Measurements from ENCODE around the gene HEBP2.
"Not testable (repeated sequence)": the region's sequence is repeated elsewhere in the genome, so short reads cannot be mapped to it uniquely, and the experiment has no call there.

The HEBP2 gene

DNA sequence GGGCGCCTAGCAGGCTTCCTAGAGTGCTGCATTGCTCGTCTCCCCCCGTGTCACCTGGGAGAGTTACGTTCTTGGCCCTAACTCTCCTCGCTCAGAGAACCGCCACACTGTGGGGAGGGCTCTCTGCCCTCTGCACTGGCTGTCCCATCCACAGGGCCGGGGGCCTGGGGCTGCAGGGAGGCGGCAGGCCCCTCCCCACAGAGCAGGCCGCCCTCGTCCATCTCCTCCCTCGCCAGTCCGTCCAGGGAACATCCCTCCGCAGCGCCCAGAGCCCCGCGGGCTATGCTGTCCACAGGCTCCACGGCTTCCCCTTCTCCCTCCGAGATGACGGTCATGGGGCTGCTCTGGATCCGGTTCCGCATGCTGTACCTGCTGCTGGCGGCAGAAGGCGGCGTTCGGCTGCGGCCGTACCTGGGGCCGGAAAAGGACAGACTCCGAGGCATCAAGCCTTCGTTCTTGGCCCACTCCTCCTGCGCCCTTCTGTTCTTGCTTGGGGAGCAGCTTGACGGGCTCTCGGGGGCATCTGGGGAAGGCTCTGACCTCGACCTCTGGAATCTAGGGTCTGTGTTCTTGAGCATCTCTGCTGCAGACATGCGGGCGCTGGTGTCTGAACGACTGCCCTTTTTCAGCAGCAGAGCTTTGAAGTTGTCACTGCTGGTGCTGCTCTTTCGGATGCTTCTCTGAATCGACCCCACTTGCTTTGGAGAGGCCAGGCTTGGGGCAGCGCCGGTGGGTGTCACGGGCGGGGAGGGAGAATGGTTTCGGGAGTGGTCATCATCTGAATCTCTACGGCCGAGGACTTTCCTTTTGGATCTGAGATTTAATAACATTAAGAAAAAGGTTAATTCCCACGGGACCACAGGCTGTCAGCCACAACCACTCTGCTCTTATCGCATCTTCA lies 20.2 kb downstream of the HEBP2 start:
- FAIRE-seq: no peak

GRCh38 chr6:138425256-138425655 lies 21.2 kb downstream of the HEBP2 start:
- FAIRE-seq: not testable (repeated sequence)

GRCh38 chr6:138426500-138427123 lies 22.6 kb downstream of the HEBP2 start:
- FAIRE-seq: no peak

DNA sequence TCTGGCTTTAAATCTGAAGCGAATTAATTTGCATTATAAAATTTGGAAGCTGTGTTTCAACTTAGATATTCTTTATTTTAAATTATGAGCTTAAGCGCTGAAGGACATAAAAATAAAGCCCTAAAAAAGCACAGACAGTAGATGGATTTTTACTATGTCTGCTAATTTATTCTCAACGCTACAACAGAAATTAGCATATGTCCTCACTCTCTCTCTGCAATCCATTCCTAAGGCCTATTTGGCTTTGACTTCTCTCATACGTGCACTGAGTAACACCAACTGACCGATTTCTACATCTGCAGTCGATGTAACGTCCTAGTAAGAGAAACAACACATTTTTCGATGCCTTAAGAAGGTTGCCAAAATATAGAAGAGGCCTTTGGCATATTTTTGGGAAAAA lies 23.7 kb downstream of the HEBP2 start:
- no peak for FAIRE-seq

DNA sequence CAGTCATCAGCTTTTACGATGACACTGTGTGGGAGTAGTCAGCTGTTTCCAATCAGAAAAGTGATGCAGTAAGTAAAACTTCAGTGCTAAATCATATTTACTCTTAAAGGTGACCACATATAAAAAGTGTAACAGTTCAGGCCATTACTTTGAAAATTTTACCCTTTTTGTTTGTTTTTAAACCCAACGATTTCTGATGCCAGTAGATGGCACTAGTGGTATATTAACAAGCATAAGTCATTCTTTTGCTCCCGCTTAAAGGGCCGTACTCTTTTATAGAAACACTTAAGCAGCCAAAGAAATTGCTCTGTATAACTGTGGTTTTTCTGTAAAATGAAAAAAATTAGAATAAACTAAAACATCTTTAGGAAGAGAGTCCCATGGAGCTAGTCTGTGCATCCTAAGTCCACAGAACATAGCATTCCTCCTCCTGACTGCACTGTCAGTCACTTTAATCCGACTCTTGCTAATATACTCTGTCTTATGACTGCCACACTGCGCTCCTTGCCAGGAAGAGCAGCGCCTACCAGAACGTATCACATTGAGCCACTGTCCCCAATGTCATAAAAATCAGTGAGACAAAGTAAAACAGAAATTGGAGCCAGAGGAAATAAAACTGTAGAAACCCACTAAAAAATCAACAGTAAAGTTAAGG lies 25.0 kb downstream of the HEBP2 start:
- FAIRE-seq: peak; percentile 28

GRCh38 chr6:138429761-138430160 lies 25.7 kb downstream of the HEBP2 start:
- no peak for FAIRE-seq

DNA sequence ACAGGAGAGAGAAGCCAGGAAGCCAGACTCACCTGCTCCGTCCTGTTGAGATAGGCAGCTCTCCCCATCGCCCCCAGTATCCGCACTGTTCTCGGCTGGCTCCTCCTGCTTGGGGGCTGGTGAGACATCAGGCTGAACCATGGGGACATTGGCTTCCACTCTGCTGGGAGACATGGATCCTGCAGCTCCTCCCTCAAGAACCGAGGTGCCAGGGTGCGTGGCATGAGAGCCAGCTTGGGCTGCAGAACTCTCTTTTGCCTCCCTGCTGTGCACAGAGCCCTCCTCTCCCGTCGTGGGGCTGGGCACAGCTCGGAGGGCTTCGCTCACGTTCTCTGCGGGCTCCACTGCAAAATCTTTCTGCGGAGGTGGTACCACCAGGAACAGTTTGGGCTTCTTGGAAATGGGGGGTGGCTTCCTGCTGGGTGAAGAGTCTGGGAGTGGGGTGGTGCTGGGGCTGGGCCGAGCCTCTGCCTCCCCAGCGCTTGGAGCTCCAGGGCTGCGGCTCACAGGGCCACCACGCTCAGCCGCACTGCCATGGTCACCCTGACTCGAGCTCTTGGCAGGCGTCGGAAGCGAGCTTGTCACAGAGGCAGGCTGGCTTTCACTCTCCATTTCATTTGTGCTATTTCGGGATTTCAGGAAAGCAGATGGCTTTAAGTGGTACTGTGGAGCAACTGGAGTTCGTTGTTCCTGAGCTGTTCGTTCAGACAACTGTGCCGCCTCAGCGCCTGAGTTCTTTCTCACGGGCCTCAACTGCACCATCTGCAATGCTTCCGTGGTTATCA lies 26.5 kb downstream of the HEBP2 start:
- no peak for FAIRE-seq

GRCh38 chr6:138431256-138432062 lies 27.4 kb downstream of the HEBP2 start:
- no peak for FAIRE-seq

GRCh38 chr6:138432063-138432356 lies 28.0 kb downstream of the HEBP2 start:
- FAIRE-seq: no peak

- FAIRE-seq: no peak
These were observed 30.1 kb downstream of the HEBP2 start for GRCh38 chr6:138434096-138434495.

DNA sequence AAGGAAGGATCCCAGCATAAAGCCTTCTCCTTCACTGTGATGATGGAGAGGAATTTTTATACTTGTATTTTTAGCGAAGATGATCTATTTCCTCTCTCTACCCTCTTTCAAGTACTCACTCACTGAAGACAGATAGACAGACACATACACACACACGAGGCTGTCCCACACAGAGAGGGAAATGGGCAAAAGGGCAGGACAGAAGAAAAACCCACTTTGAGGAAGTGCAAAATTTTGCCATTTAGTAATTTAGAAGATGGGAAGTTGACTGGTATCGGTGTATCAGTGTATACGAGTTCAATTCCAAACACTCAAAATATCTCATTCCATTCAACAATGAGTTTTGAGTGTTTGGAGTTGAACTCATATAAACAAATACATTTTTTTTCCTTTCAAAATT lies 30.9 kb downstream of the HEBP2 start:
- no peak for FAIRE-seq

DNA sequence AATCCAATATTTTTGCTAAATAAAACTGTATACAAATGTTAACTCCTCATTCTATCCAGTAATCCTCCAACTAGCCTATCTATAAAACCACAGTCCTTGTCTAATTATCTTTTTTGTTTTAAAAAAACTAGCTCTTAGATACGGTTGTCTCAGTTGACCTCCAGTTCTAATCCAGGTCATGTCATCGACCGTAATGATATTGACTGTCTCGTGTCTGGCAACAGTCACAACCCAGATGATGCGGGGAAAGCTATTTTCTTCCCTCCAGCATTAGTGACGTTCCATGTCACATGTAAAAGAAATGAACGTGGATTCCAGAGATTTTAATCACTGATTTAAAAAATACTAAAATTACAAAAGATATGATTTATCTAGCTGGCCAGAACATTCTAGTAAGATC lies 35.5 kb downstream of the HEBP2 start:
- no peak for FAIRE-seq

GRCh38 chr6:138440296-138440695 lies 36.3 kb downstream of the HEBP2 start:
- FAIRE-seq: no peak

DNA sequence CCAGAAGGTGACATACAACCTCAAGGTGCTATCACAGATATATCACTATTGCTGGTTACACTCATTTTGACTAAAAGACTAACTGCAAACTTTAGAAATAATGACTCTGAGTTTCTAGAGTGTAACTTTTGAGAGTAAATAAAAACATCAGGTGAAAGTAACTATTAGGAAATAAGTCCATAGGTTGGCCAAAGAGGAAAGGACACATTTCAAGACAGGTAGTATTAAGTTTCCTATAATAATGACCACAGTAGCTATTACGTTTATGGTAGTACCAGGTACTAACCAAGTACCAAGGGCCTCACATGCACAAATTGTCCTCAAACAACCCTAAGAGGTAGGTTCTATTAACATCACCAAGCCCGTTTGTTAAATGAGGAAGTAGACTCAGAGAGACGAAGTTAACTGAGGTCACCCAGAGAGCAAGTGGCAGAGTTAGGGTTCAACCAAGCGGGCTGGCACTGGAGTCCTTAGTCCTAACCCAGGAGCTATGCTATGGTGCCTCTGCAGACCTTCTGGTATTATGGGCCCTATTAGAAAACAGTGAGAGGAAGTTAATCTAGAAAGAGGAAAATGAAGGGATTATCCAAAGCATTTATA lies 36.8 kb downstream of the HEBP2 start:
- FAIRE-seq: no peak

GRCh38 chr6:138441965-138442364 lies 37.9 kb downstream of the HEBP2 start:
- no peak for FAIRE-seq

- FAIRE-seq: no peak
These were observed 38.6 kb downstream of the HEBP2 start for GRCh38 chr6:138442663-138443062.

DNA sequence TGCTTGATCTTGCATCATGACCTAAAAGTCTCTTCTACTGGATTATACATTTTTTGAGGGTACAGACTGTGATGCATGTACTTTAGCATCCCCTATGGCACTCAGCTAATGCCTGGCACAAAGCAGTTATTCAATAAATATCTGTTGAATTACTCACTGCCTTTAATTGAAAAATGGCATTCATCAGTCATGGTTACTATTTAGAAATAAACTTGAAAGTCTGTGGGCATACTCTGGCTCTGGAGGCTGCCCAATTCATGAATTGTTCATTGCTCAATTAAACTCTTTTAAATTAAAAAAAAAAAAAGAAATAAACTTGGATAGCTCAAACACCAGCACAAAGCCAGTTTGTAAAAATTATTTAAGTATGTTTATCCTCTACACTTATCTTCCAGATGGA lies 40.0 kb downstream of the HEBP2 start:
- no peak for FAIRE-seq

DNA sequence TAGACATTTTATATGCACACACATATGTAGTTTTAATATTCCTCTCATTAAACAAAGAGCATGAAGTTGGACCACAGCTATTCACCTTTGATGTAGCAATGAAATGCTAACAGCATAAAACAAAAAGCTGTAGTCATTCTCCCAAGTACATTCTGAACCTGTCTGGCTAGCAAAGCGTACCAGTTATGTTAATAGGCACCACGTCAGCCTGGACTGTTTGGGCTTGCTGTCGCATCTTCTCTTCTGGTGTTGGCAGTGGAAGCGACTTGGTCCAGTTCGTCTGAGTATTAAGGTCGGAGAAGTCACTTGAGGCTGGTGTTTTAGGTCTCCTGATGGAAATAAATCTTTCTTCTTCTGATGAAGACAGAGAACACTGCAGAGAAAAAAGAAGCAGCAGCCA lies 42.8 kb downstream of the HEBP2 start:
- no peak for FAIRE-seq

GRCh38 chr6:138450445-138450844 lies 46.4 kb downstream of the HEBP2 start:
- no peak for FAIRE-seq

DNA sequence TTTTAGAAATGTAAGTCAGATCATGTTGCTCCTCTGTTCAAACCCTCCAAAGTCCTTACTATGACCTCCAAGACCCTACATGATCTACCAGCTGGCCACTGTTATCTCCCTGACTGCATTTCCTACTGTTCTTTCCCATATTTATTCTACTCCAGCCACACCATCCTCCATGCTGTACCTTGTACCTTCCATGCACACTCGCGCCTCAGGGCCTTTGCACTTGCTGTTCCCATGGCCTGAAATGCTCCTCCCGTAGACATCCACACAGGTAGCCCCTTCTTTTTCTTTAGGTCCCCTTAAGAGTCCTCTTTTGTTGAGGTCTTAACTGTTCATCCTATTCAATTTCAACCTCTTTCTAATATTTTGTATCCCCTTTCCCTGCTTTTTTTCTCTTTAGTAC lies 47.0 kb downstream of the HEBP2 start:
- no peak for FAIRE-seq

- FAIRE-seq: peak; percentile 75
These were observed 51.1 kb downstream of the HEBP2 start for GRCh38 chr6:138454981-138455706.

Data from colon (tissue), 2 donors.